Neural progenitor cell (in vitro differentiated cells): Measurements from ENCODE around the gene TMEM115. TPM values are rescaled to one million over a fixed set of nuclear protein-coding genes. Genes with fewer than 3 reads are reported as not detected.

ENCODE experiments used
- DNase-seq: peaks from one replicate; pipeline ENCODE4 v3.0.0-alpha.2; 2016; ENCODE audit warnings: low spot score
- H2AFZ ChIP-seq: fragments of 200-600 bp; sonication (generic); replicated peaks from 2 replicates; pipeline ENCODE4 v1.6.1; 2016; ENCODE audit warnings: antibody characterized with exemption
- H3F3A ChIP-seq: fragments of 200-600 bp; sonication (generic); 2 replicates; pipeline ENCODE4 v1.6.1; 2016; ENCODE audit warnings: antibody characterized with exemption, low read depth
- H3K27ac ChIP-seq: fragments of 200-600 bp; sonication (generic); 2 replicates; pipeline ENCODE4 v1.5.1; 2016; ENCODE audit warnings: mild to moderate bottlenecking
- H3K27me3 ChIP-seq: fragments of 200-600 bp; sonication (generic); 2 replicates; pipeline ENCODE4 v1.6.1; 2016; ENCODE audit warnings: mild to moderate bottlenecking, moderate library complexity
- H3K36me3 ChIP-seq: fragments of 200-600 bp; sonication (generic); 2 replicates; pipeline ENCODE4 v1.5.1; 2016
- H3K4me1 ChIP-seq: fragments of 200-600 bp; sonication (generic); 2 replicates; pipeline ENCODE4 v1.6.1; 2016; ENCODE audit warnings: mixed run types
- H3K4me2 ChIP-seq: fragments of 200-600 bp; sonication (generic); 2 replicates; pipeline ENCODE4 v1.6.1; 2016
- H3K4me3 ChIP-seq: fragments of 200-600 bp; sonication (generic); 2 replicates; pipeline ENCODE4 v1.5.1; 2016
- H3K79me2 ChIP-seq: fragments of 200-600 bp; sonication (generic); 2 replicates; pipeline ENCODE4 v1.6.1; 2016; ENCODE audit warnings: low read depth
- H3K9ac ChIP-seq: fragments of 200-600 bp; sonication (generic); 2 replicates; pipeline ENCODE4 v1.6.1; 2016
- H3K9me3 ChIP-seq: fragments of 200-600 bp; sonication (generic); 2 replicates; pipeline ENCODE4 v1.5.1; 2016; ENCODE audit warnings: low read depth
- H4K20me1 ChIP-seq: fragments of 200-600 bp; sonication (generic); 2 replicates; pipeline ENCODE4 v1.6.1; 2016; ENCODE audit warnings: low read depth
- H3K27ac Mint-ChIP-seq: 3 replicates; pipeline ENCODE4 v1.8.0; 2021; ENCODE audit warnings: mixed read lengths
- H3K27me3 Mint-ChIP-seq: 2 replicates; pipeline ENCODE4 v1.8.0; 2022; ENCODE audit warnings: low read depth, mild to moderate bottlenecking, inconsistent platforms, moderate library complexity, mixed read lengths; ENCODE audit not compliant: insufficient read depth
- H3K36me3 Mint-ChIP-seq: 3 replicates; pipeline ENCODE4 v1.8.0; 2021; ENCODE audit warnings: mixed read lengths
- H3K4me1 Mint-ChIP-seq: 3 replicates; pipeline ENCODE4 v1.8.0; 2021; ENCODE audit warnings: mixed read lengths
- H3K4me3 Mint-ChIP-seq: 3 replicates; pipeline ENCODE4 v1.8.0; 2021; ENCODE audit warnings: mild to moderate bottlenecking, moderate library complexity, mixed read lengths
- H3K9me3 Mint-ChIP-seq: 3 replicates; pipeline ENCODE4 v1.8.0; 2020; ENCODE audit warnings: mixed read lengths
- EZH2 ChIP-seq: fragments of 200-600 bp; sonication (generic); IDR thresholded peaks from 2 replicates; pipeline ENCODE4 v1.6.1; 2017; ENCODE audit warnings: antibody characterized with exemption, mild to moderate bottlenecking, moderate library complexity
- EZH2phosphoT487 ChIP-seq: fragments of 200-600 bp; sonication (generic); IDR thresholded peaks from 2 replicates; pipeline ENCODE4 v1.6.1; 2017; ENCODE audit warnings: antibody characterized with exemption
- total RNA-seq: library from RNA; depleted of rRNA; stranded (reverse); fragments of >200 nt; gene quantifications from 2 replicates; pipeline ENCODE4 v1.2.3, GENCODE V29; 2015; ENCODE audit warnings: low replicate concordance
- TF ChIP-seq, protein P1 (sequence below): fragments of 200-600 bp; sonication (generic); IDR thresholded peaks from 2 replicates; pipeline ENCODE4 v1.5.1; 2017; ENCODE audit warnings: antibody characterized with exemption, mild to moderate bottlenecking

TMEM115 gene
- total RNA-seq, 1 donor from 2014 or later, result 6.3 TPM

DNA sequence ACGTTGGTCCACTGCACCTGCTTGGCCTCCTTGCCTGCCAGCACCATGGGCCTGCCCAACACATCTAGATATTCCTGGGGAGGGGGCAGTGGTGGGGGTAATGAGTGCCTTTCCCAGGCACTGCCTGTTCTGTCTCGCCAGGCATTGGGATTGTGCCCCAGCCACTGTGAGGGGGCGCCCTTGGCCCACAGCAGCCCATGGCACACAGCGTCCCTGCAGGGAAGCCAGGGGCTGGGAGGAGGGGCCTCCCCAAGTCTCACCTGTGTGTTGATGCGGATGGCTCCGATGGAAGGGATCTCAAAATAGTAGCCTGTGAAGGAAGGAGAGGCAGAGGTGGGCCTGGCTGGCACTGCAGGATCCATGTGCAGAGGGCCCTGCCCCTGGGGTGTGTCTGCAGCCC is 18.7 kb upstream of the TMEM115 start:
- no peaks in the 10 kb centered on the region for H3K36me3 Mint-ChIP-seq
- no peaks in the 10 kb centered on the region for H3K36me3 ChIP-seq

DNA sequence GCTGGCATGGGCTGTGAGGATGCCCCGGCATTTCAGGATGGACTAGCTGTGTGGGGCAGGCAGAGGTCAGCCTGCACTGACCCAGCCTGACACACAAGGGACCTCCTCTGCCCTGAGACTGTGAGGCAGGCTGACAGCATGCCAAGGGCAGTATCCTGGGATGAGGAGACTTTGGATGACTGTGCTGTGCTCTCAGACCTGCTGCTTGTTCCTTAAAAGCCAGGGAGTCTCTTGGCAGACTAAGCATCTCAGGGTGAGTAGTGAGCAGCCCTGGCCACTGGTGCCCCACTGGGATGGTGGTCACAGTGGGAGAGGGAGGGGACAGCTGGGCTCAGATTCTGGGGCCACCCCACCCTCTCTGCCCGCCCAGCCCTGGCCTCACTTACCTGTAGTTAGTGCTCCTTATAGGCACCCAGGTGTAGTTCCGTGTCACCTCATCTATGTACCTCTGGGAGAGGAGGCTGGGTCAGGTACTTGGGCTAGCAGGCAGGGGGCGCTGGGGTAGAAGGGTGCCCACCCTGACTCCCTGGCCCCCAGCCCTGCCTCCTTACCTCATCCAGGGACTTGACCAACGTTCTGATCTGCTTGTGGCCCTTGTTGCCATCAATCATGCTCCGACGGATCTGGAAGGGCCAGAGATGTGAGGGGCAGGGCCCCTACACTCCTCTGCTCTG is 16.1 kb upstream of the TMEM115 start:
- Histone ChIP-seq H3F3A (peaks cover 5% of the 10 kb centered on the region), H3K27ac (no peak overlapping the region), H3K79me2 (no peaks in the 10 kb centered on the region), H3K4me3 (no peak overlapping the region), H2AFZ (no peak overlapping the region), H3K36me3 (no peaks in the 10 kb centered on the region), H3K4me2 (peak overlapping the region; percentile 27), H3K4me1 (peaks cover 32% of the 10 kb centered on the region), H3K9me3 (no peaks in the 10 kb centered on the region), H4K20me1 (no peaks in the 10 kb centered on the region), H3K9ac (no peak overlapping the region), H3K27me3 (no peaks in the 10 kb centered on the region)
- Mint-ChIP-seq H3K27ac (peak overlapping the region; percentile 72), H3K36me3 (no peaks in the 10 kb centered on the region), H3K4me1 (peaks cover 47% of the 10 kb centered on the region), H3K9me3 (no peaks in the 10 kb centered on the region), H3K4me3 (peak overlapping the region; percentile 48), H3K27me3 (peaks cover 12% of the 10 kb centered on the region)
- TF ChIP-seq EZH2 (no peak), EZH2phosphoT487 (no peak)
- TF ChIP-seq, protein P1, sequence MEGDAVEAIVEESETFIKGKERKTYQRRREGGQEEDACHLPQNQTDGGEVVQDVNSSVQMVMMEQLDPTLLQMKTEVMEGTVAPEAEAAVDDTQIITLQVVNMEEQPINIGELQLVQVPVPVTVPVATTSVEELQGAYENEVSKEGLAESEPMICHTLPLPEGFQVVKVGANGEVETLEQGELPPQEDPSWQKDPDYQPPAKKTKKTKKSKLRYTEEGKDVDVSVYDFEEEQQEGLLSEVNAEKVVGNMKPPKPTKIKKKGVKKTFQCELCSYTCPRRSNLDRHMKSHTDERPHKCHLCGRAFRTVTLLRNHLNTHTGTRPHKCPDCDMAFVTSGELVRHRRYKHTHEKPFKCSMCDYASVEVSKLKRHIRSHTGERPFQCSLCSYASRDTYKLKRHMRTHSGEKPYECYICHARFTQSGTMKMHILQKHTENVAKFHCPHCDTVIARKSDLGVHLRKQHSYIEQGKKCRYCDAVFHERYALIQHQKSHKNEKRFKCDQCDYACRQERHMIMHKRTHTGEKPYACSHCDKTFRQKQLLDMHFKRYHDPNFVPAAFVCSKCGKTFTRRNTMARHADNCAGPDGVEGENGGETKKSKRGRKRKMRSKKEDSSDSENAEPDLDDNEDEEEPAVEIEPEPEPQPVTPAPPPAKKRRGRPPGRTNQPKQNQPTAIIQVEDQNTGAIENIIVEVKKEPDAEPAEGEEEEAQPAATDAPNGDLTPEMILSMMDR, result peak; percentile 48
- DNase-seq, result peak; percentile 50

More for the DNA sequence above, 18.7 kb upstream of the TMEM115 start:
- no peak for DNase-seq
- no peak overlapping the region for H3K9ac ChIP-seq
- no peaks in the 10 kb centered on the region for H3K9me3 Mint-ChIP-seq
- TF ChIP-seq, protein P1, result no peak
- TF ChIP-seq EZH2phosphoT487 (no peak), EZH2 (no peak)
- no peaks in the 10 kb centered on the region for H3K79me2 ChIP-seq
- no peaks in the 10 kb centered on the region for H3K27me3 ChIP-seq
- no peak overlapping the region for H3K4me2 ChIP-seq
- H3K27ac Mint-ChIP-seq, result no peak overlapping the region
- H3F3A ChIP-seq, result peaks cover 5% of the 10 kb centered on the region
- H4K20me1 ChIP-seq, result no peaks in the 10 kb centered on the region
- no peak overlapping the region for H3K4me3 Mint-ChIP-seq
- peaks cover 15% of the 10 kb centered on the region for H3K4me1 ChIP-seq
- no peak overlapping the region for H2AFZ ChIP-seq
- H3K9me3 ChIP-seq, result no peaks in the 10 kb centered on the region
- H3K4me1 Mint-ChIP-seq, result peaks cover 35% of the 10 kb centered on the region
- H3K4me3 ChIP-seq, result no peak overlapping the region
- peaks cover 8% of the 10 kb centered on the region for H3K27me3 Mint-ChIP-seq
- H3K27ac ChIP-seq, result no peak overlapping the region

DNA sequence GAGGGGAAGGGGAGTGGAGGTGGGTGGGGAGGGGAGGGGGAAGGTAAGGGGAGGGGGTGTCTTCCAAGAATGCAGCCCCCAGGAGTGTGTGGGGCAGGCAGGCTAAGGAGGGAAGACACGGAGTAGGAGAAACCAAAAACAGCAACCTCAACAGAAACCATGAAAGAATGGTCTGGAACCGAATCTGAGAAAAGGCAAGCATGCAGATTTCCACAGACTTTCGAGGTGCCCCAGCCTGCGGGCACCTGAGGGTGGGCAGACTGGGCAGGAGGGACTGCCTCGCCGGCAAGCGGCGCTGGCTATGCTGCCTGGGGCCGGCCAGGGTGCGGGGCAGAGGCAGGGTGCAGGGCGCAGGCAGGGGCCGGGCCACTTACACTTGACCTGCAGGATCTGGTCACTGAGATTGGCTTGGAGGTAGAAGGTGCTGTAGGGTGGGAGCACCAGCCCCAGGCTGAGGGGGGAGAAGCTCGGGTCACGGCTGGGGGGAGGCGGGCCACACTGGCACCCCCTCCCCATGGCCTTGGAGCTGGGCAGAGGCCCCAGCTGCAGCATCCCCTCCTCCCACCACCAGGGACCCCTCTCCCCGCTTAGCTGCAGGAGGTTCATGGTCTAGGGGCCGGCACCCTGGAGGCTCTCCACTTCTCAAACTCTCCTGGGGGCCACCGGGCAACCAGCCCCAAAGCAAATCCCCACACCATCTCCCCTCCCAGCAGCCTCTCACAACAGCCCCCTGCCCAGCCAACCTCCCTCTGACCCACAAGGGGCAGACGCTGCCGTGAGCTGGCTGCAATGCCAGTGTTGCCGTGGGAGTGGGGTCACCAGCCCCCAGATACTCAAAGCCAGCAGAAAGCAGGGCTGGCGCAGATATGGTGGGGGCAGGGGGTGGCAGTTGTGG is 15.3 kb upstream of the TMEM115 start:
- no peak for TF ChIP-seq EZH2phosphoT487
- no peak for TF ChIP-seq EZH2
- TF ChIP-seq, protein P1, result no peak
- Mint-ChIP-seq H3K27ac (peak overlapping the region; percentile 96), H3K4me1 (peaks cover 44% of the 10 kb centered on the region), H3K9me3 (no peaks in the 10 kb centered on the region), H3K36me3 (no peaks in the 10 kb centered on the region), H3K4me3 (peak overlapping the region; percentile 75), H3K27me3 (peaks cover 12% of the 10 kb centered on the region)
- Histone ChIP-seq H3K4me3 (no peak overlapping the region), H3K27me3 (no peaks in the 10 kb centered on the region), H3K9me3 (no peaks in the 10 kb centered on the region), H4K20me1 (no peaks in the 10 kb centered on the region), H3F3A (peaks cover 5% of the 10 kb centered on the region), H3K27ac (no peak overlapping the region), H3K36me3 (no peaks in the 10 kb centered on the region), H3K4me1 (peaks cover 32% of the 10 kb centered on the region), H2AFZ (no peak overlapping the region), H3K9ac (no peak overlapping the region), H3K4me2 (peak overlapping the region; percentile 27), H3K79me2 (no peaks in the 10 kb centered on the region)
- DNase-seq, result peak; percentile 52
